Body of pancreas (tissue), 4 donors: ENCODE measurements around the gene NT5DC3.

ENCODE experiments used
- POLR2A ChIP-seq, 3 donors: fragments of 450-650 bp; IDR thresholded peaks; one replicate each; pipeline ENCODE4 v1.6.1; 2016; ENCODE audit warnings: antibody characterized with exemption in 3 of 3, mild to moderate bottlenecking in 2 of 3
- TF ChIP-seq, protein P1 (sequence below), 7 experiments: fragments of 450-650 bp in 4 of 7; fragments of 200-600 bp in 3 of 7; sonication (generic) in 3 of 7; IDR thresholded peaks; one replicate each; pipeline ENCODE4 v1.5.1; 2016 to 2019; ENCODE audit warnings: antibody characterized with exemption in 7 of 7

DNA sequence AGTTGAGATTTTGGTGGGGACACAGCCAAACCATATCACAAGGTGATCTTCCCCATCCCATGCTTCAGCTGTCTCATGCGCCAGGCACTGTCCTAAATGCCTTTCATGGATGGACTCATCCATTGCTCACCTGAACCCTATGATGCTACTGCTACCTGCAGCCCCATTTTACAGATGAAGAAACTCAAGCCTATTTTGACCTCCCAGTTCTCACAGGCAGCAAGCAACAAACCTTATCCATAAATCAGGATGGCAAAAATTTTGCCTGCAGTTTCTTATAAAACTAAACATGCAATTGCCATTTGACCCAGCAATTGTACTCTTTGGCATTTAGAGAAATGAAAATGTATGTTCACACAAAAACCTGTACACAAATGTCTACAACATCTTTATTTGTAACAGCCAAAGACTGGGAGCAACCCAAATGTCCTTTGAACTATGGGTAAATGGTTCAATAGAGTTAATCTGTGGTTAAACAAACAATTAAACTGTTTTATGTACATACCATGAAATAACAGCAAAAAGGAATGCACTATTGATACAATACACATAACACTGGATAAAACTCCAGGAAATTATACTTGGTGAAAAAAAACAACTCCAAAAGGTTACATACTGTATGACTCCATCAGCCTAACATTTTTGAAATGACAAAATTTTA lies 2.6 kb downstream of the NT5DC3 start:
- no peak for TF ChIP-seq POLR2A (IDR thresholded peaks at IDR 0.05)
- TF ChIP-seq, protein P1, sequence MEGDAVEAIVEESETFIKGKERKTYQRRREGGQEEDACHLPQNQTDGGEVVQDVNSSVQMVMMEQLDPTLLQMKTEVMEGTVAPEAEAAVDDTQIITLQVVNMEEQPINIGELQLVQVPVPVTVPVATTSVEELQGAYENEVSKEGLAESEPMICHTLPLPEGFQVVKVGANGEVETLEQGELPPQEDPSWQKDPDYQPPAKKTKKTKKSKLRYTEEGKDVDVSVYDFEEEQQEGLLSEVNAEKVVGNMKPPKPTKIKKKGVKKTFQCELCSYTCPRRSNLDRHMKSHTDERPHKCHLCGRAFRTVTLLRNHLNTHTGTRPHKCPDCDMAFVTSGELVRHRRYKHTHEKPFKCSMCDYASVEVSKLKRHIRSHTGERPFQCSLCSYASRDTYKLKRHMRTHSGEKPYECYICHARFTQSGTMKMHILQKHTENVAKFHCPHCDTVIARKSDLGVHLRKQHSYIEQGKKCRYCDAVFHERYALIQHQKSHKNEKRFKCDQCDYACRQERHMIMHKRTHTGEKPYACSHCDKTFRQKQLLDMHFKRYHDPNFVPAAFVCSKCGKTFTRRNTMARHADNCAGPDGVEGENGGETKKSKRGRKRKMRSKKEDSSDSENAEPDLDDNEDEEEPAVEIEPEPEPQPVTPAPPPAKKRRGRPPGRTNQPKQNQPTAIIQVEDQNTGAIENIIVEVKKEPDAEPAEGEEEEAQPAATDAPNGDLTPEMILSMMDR (IDR thresholded peaks at IDR 0.05), result no peak
